Endodermal cell (in vitro differentiated cells): ENCODE data around the gene DLX4. TPM values are rescaled to one million over a fixed set of nuclear protein-coding genes. Genes with fewer than 3 reads are reported as not detected.

Source experiments
- DNase-seq: peaks from one replicate; pipeline ENCODE4 v3.0.0-alpha.2; 2017
- H3K27ac ChIP-seq: 2 replicates; pipeline ENCODE4 v1.5.1; 2013; ENCODE audit warnings: mild to moderate bottlenecking, low read depth, low read length, moderate library complexity
- H3K27me3 ChIP-seq: 2 replicates; pipeline ENCODE4 v1.6.1; 2013; ENCODE audit warnings: mild to moderate bottlenecking, low read length, moderate library complexity; ENCODE audit not compliant: insufficient read depth, control insufficient read depth, poor library complexity, severe bottlenecking
- H3K36me3 ChIP-seq: 2 replicates; pipeline ENCODE4 v1.7.0; 2013; ENCODE audit warnings: mild to moderate bottlenecking, low read length, moderate library complexity; ENCODE audit not compliant: control insufficient read depth, insufficient read depth
- H3K4me1 ChIP-seq: one replicate; pipeline ENCODE4 v1.7.0; 2013; ENCODE audit warnings: low read length; ENCODE audit not compliant: control insufficient read depth, insufficient read depth
- H3K4me3 ChIP-seq: 2 replicates; pipeline ENCODE4 v1.5.1; 2013; ENCODE audit warnings: mild to moderate bottlenecking, low read length, moderate library complexity
- H3K9ac ChIP-seq: 2 replicates; pipeline ENCODE4 v1.6.1; 2013; ENCODE audit warnings: mild to moderate bottlenecking, low read length, moderate library complexity; ENCODE audit not compliant: poor library complexity, severe bottlenecking; ENCODE audit errors: extremely low read depth
- H3K9me3 ChIP-seq: 2 replicates; pipeline ENCODE4 v1.6.1; 2013; ENCODE audit warnings: mild to moderate bottlenecking, low read length, moderate library complexity; ENCODE audit not compliant: control insufficient read depth
- H3K27ac Mint-ChIP-seq: 2 replicates; pipeline ENCODE4 v1.8.0; 2020; ENCODE audit warnings: mixed read lengths
- H3K27me3 Mint-ChIP-seq: 2 replicates; pipeline ENCODE4 v1.8.0; 2021; ENCODE audit warnings: mild to moderate bottlenecking, mixed read lengths; ENCODE audit not compliant: insufficient read depth
- H3K36me3 Mint-ChIP-seq: 2 replicates; pipeline ENCODE4 v1.8.0; 2020; ENCODE audit warnings: low read depth, mixed read lengths
- H3K4me1 Mint-ChIP-seq: 2 replicates; pipeline ENCODE4 v1.8.0; 2020; ENCODE audit warnings: mixed read lengths
- H3K4me3 Mint-ChIP-seq: 2 replicates; pipeline ENCODE4 v1.8.0; 2020; ENCODE audit warnings: mild to moderate bottlenecking, moderate library complexity, mixed read lengths
- H3K9me3 Mint-ChIP-seq: 2 replicates; pipeline ENCODE4 v1.8.0; 2020; ENCODE audit warnings: mild to moderate bottlenecking, mixed read lengths
- CTCF ChIP-seq: fragments of 200-600 bp; sonication (generic); conservative IDR thresholded peaks from 2 replicates; pipeline ENCODE4 v1.5.0; 2021; ENCODE audit warnings: antibody characterized with exemption, mild to moderate bottlenecking
- WGBS, 2 experiments: methylation state at CpG; one replicate each; pipeline versions ENCODE4 v1.1.5 to v1.1.7; 2013; ENCODE audit warnings: missing lambda C conversion rate in 2 of 2, mixed read lengths in 1 of 2; ENCODE audit not compliant: insufficient coverage in 1 of 2, insufficient read length in 1 of 2; 5-methylcytosine and 5-hydroxymethylcytosine counted together
- total RNA-seq, 2 donors: library from RNA; stranded (reverse); fragmentation: NEBNext Ultra II Directional in 1 of 2; extraction: Animal tissue kit (Norgen Biotek cat#: 25700) in 1 of 2; gene quantifications; 2 replicates in 1 of 2; 3 replicates in 1 of 2; pipeline ENCODE4 v1.2.1, GENCODE V29; 2021

DLX4 gene
- total RNA-seq, 2 donors from 2014 or later = 1.6 to 2.1 TPM

GRCh38 chr17:49928837-49929475 lies 40.0 kb upstream of the DLX4 start:
- Histone ChIP-seq H3K4me3 (no peak overlapping the region), H3K9ac (no peak overlapping the region), H3K27me3 (no peaks in the 10 kb centered on the region), H3K9me3 (no peaks in the 10 kb centered on the region), H3K4me1 (no peaks in the 10 kb centered on the region), H3K27ac (no peak overlapping the region), H3K36me3 (no peaks in the 10 kb centered on the region)
- H3K36me3 Mint-ChIP-seq = no peaks in the 10 kb centered on the region
- H3K27ac Mint-ChIP-seq = no peak overlapping the region
- H3K9me3 Mint-ChIP-seq = no peaks in the 10 kb centered on the region
- no peak for TF ChIP-seq CTCF
- no peak for DNase-seq
- H3K27me3 Mint-ChIP-seq = peaks cover 35% of the 10 kb centered on the region
- 87 to 92% methylated on average over 2 to 6 of the region's 6 CpGs for WGBS, 2 experiments
- H3K4me3 Mint-ChIP-seq = no peak overlapping the region
- H3K4me1 Mint-ChIP-seq = peaks cover 10% of the 10 kb centered on the region

- Mint-ChIP-seq H3K36me3 (no peaks in the 10 kb centered on the region), H3K27me3 (peaks cover 35% of the 10 kb centered on the region), H3K4me1 (peaks cover 4% of the 10 kb centered on the region), H3K27ac (no peak overlapping the region), H3K9me3 (no peaks in the 10 kb centered on the region), H3K4me3 (no peak overlapping the region)
- no peak overlapping the region for H3K27ac ChIP-seq
- H3K4me1 ChIP-seq = no peaks in the 10 kb centered on the region
- H3K9ac ChIP-seq = no peak overlapping the region
- H3K4me3 ChIP-seq = no peak overlapping the region
- DNase-seq = no peak
- H3K9me3 ChIP-seq = no peaks in the 10 kb centered on the region
- 90 to 97% methylated on average over 2 to 8 of the region's 8 CpGs for WGBS, 2 experiments
- H3K36me3 ChIP-seq = no peaks in the 10 kb centered on the region
- no peak for TF ChIP-seq CTCF
- H3K27me3 ChIP-seq = no peaks in the 10 kb centered on the region
These were observed 38.1 kb upstream of the DLX4 start for GRCh38 chr17:49930880-49931279.

- WGBS, 2 experiments = 84 to 87% methylated on average over 9 to 16 of the region's 16 CpGs
- no peak overlapping the region for H3K4me3 Mint-ChIP-seq
- Histone ChIP-seq H3K4me1 (no peaks in the 10 kb centered on the region), H3K36me3 (no peaks in the 10 kb centered on the region), H3K9ac (no peak overlapping the region), H3K4me3 (no peak overlapping the region), H3K27ac (no peak overlapping the region), H3K9me3 (no peaks in the 10 kb centered on the region), H3K27me3 (no peaks in the 10 kb centered on the region)
- no peak for TF ChIP-seq CTCF
- no peaks in the 10 kb centered on the region for H3K9me3 Mint-ChIP-seq
- H3K27me3 Mint-ChIP-seq = peaks cover 32% of the 10 kb centered on the region
- DNase-seq = no peak
- H3K27ac Mint-ChIP-seq = no peak overlapping the region
- peaks cover 4% of the 10 kb centered on the region for H3K4me1 Mint-ChIP-seq
- H3K36me3 Mint-ChIP-seq = no peaks in the 10 kb centered on the region
These were observed 37.4 kb upstream of the DLX4 start for GRCh38 chr17:49931416-49932137.
